ENCODE measurements around the gene PERM1.
"Not testable (repeated sequence)": the region's sequence is repeated elsewhere in the genome, so short reads cannot be mapped to it uniquely, and the experiment has no call there.

The PERM1 gene

DNA sequence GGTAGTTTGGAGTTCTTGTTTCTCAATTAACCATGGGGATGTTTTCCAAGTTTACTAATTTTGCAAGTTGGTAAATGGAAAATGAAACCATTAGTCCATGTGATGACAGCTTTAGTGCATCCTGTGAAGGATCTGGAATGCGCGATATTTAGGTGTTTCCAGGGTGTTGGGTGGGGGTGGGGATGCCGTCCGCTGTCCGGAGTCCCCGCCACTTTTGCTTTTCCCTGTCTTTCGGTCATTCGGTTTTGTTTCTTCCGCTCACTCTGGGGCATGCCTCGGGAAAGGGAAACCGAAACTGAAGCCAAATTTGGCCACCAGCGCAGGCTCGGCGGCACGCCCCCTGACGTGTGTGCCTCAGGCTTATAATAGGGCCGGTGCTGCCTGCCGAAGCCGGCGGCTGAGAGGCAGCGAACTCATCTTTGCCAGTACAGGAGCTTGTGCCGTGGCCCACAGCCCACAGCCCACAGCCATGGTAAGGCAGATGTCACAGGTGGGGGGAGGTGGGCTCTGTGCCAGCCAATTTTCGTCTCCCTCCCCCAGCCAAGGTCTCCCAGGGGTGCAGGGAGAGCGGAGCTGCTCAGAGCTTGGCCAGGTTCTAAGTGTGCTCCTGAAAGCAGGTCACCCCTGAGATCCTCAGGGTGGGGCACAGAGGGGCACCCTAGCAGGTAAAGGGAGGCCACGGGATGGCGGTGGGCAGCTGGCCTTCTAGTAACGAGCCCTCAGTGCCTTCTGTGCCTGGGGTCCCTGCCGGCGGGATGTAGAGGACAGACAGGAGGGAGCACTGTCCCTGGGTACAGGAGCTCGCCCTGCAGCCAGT, 31.4 kb upstream of the PERM1 start, which contains the start of gene ISG15:
Gene ISG15 (plus strand): TSS at position 393 of the 817 bp plus-strand sequence. CDS start 77 bp downstream, at position 470.
- Histone ChIP-seq H3K27me3 (ENCODE audit: insufficient read depth, low read length, poor library complexity, severe bottlenecking) (no peaks in the 10 kb centered on the region), H4K20me1 (ENCODE audit: insufficient read depth, low read length, poor library complexity, severe bottlenecking) (no peaks in the 10 kb centered on the region), H3K9me2 (replicated peaks; ENCODE audit: low read depth, low read length) (no peaks in the 10 kb centered on the region), H3K9ac (ENCODE audit: low read depth, low read length, poor library complexity, severe bottlenecking) (peak within 1 kb of the TSS; percentile 80), H2AFZ (ENCODE audit: low read length) (peak within 1 kb of the TSS; percentile 72), H3K4me2 (ENCODE audit: low read depth, low read length, poor library complexity, severe bottlenecking) (peak within 1 kb of the TSS; percentile 92), H3F3A (ENCODE audit: low read depth) (no peaks in the 10 kb centered on the region), H3K79me2 (ENCODE audit: insufficient read depth, low read length) (peaks cover 5% of the 10 kb centered on the region), H3K4me1 (ENCODE audit: insufficient read depth, low read length, poor library complexity, severe bottlenecking) (peaks cover 27% of the 10 kb centered on the region), H3K9me3 (ENCODE audit: insufficient read depth, low read depth, low read length) (no peaks in the 10 kb centered on the region), H3K4me3 (ENCODE audit: low read length, poor library complexity, severe bottlenecking) (peak within 1 kb of the TSS; percentile 77), H3K36me3 (ENCODE audit: insufficient read depth, low read length) (no peaks in the 10 kb centered on the region)
- TF ChIP-seq, protein P1, sequence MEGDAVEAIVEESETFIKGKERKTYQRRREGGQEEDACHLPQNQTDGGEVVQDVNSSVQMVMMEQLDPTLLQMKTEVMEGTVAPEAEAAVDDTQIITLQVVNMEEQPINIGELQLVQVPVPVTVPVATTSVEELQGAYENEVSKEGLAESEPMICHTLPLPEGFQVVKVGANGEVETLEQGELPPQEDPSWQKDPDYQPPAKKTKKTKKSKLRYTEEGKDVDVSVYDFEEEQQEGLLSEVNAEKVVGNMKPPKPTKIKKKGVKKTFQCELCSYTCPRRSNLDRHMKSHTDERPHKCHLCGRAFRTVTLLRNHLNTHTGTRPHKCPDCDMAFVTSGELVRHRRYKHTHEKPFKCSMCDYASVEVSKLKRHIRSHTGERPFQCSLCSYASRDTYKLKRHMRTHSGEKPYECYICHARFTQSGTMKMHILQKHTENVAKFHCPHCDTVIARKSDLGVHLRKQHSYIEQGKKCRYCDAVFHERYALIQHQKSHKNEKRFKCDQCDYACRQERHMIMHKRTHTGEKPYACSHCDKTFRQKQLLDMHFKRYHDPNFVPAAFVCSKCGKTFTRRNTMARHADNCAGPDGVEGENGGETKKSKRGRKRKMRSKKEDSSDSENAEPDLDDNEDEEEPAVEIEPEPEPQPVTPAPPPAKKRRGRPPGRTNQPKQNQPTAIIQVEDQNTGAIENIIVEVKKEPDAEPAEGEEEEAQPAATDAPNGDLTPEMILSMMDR (conservative IDR thresholded peaks at IDR 0.05; ENCODE audit: low read length) = no peak
- no peak for TF ChIP-seq EZH2phosphoT487 (IDR thresholded peaks at IDR 0.05; ENCODE audit: borderline replicate concordance)

DNA sequence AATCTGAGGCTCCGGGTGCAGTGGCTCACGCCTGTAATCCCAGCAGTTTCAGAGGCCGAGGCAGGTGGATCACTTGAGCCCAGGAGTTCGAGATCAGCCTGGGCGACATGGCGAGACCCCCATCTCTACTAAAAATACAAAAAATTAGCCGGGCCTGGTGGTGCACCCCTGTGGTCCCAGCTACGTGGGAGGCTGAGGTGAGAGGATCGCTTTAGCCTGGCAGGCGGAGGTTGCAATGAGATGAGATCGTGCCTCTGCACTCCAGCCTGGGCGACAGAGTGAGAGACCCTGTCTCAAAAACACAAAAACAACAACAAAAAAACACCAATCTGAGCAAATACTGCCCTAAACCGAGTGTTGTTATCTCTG, 30.8 kb upstream of the PERM1 start:
- H3K9me2 ChIP-seq (replicated peaks; ENCODE audit: low read depth, low read length); H3F3A ChIP-seq (ENCODE audit: low read depth); H3K9me3 ChIP-seq (ENCODE audit: insufficient read depth, low read depth, low read length); H3K36me3 ChIP-seq (ENCODE audit: insufficient read depth, low read length); H4K20me1 ChIP-seq (ENCODE audit: insufficient read depth, low read length, poor library complexity, severe bottlenecking); H3K27me3 ChIP-seq (ENCODE audit: insufficient read depth, low read length, poor library complexity, severe bottlenecking); H3K79me2 ChIP-seq (ENCODE audit: insufficient read depth, low read length): not testable (repeated sequence)
- Histone ChIP-seq H3K4me2 (ENCODE audit: low read depth, low read length, poor library complexity, severe bottlenecking) (peak overlapping the region; percentile 92), H2AFZ (ENCODE audit: low read length) (peak overlapping the region; percentile 72), H3K4me1 (ENCODE audit: insufficient read depth, low read length, poor library complexity, severe bottlenecking) (peaks cover 27% of the 10 kb centered on the region), H3K9ac (ENCODE audit: low read depth, low read length, poor library complexity, severe bottlenecking) (peak overlapping the region; percentile 80), H3K4me3 (ENCODE audit: low read length, poor library complexity, severe bottlenecking) (peak overlapping the region; percentile 77)

DNA sequence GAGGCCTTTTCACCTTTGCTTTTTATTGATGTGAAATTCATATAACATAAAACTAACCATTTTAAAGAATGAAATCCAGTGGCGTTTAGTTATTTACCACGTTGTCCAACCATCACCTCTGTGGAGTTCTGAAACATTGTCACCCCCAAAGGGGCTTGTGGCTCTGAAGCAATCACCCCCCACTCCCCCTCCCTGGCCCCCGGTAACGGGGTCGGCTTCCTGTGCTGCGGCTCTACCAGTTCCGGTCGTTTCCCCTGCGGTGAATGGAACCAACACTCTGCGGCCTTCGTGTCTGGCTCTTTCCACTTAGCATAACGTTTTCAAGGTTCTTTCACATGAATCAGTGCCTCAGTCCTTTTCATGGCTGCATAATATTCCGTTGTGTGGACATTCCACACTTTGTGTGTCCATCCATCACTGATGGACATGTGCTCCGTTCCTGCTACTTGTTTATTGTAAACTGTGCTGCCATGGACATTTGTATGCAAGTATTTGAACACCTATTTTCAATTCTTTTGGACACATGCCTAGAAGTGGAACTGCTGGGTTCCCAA, 29.6 kb upstream of the PERM1 start:
- H3F3A ChIP-seq (ENCODE audit: low read depth) = no peaks in the 10 kb centered on the region
- TF ChIP-seq, protein P1 (conservative IDR thresholded peaks at IDR 0.05; ENCODE audit: low read length) = no peak
- no peak for TF ChIP-seq EZH2phosphoT487 (IDR thresholded peaks at IDR 0.05; ENCODE audit: borderline replicate concordance)
- no peak overlapping the region for H2AFZ ChIP-seq (ENCODE audit: low read length)
- H3K27me3 ChIP-seq (ENCODE audit: insufficient read depth, low read length, poor library complexity, severe bottlenecking) = no peaks in the 10 kb centered on the region
- H3K4me1 ChIP-seq (ENCODE audit: insufficient read depth, low read length, poor library complexity, severe bottlenecking) = peaks cover 30% of the 10 kb centered on the region
- no peaks in the 10 kb centered on the region for H3K9me3 ChIP-seq (ENCODE audit: insufficient read depth, low read depth, low read length)
- peaks cover 5% of the 10 kb centered on the region for H3K79me2 ChIP-seq (ENCODE audit: insufficient read depth, low read length)
- no peak overlapping the region for H3K4me3 ChIP-seq (ENCODE audit: low read length, poor library complexity, severe bottlenecking)
- H4K20me1 ChIP-seq (ENCODE audit: insufficient read depth, low read length, poor library complexity, severe bottlenecking) = no peaks in the 10 kb centered on the region
- no peak overlapping the region for H3K4me2 ChIP-seq (ENCODE audit: low read depth, low read length, poor library complexity, severe bottlenecking)
- H3K36me3 ChIP-seq (ENCODE audit: insufficient read depth, low read length) = no peaks in the 10 kb centered on the region
- H3K9ac ChIP-seq (ENCODE audit: low read depth, low read length, poor library complexity, severe bottlenecking) = no peak overlapping the region
- no peaks in the 10 kb centered on the region for H3K9me2 ChIP-seq (replicated peaks; ENCODE audit: low read depth, low read length)

DNA sequence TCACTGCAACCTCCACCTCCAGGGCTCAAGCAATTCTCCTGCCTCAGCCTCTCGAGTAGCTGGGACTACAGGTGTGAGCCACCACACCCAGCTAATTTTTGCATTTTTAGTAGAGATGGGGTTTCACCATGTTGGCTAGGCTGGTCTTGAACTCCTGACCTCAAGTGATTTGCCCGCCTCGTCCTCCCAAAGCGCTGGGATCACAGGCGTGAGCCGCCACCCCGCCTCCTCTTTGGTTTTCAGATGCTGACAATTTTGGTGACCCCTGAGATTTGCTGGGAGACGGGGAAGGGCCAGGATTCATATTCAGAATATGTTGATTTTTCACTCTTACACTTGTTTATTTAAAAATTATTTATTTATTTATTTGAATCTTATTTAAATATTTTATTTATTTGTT, 28.2 kb upstream of the PERM1 start:
- H3K79me2 ChIP-seq (ENCODE audit: insufficient read depth, low read length); H4K20me1 ChIP-seq (ENCODE audit: insufficient read depth, low read length, poor library complexity, severe bottlenecking); H3K9me3 ChIP-seq (ENCODE audit: insufficient read depth, low read depth, low read length); H3K9ac ChIP-seq (ENCODE audit: low read depth, low read length, poor library complexity, severe bottlenecking); H3K27me3 ChIP-seq (ENCODE audit: insufficient read depth, low read length, poor library complexity, severe bottlenecking); H3K4me3 ChIP-seq (ENCODE audit: low read length, poor library complexity, severe bottlenecking); H2AFZ ChIP-seq (ENCODE audit: low read length); H3K9me2 ChIP-seq (replicated peaks; ENCODE audit: low read depth, low read length); H3F3A ChIP-seq (ENCODE audit: low read depth); H3K36me3 ChIP-seq (ENCODE audit: insufficient read depth, low read length); H3K4me2 ChIP-seq (ENCODE audit: low read depth, low read length, poor library complexity, severe bottlenecking): not testable (repeated sequence)
- H3K4me1 ChIP-seq (ENCODE audit: insufficient read depth, low read length, poor library complexity, severe bottlenecking) = peaks cover 38% of the 10 kb centered on the region

Data from Loucy (cell line).